ENCODE data around the gene TCN1. TPM values are rescaled to one million over a fixed set of nuclear protein-coding genes. Genes with fewer than 3 reads are reported as not detected.

The TCN1 gene
- total and polyA plus RNA-seq, 9 of the 15 experiments (the other 6 are each of a cell fraction or from before 2014, with no cell fraction given): 0.63 to 25.9 (median 8.0) TPM

GRCh38 chr11:59857439-59858434 is 8.6 kb downstream of the TCN1 start (continued):
- TF ChIP-seq TEAD4 (IDR thresholded peaks at IDR 0.05; ENCODE audit: low read length) (peak; percentile 92), TEAD4 (CRISPR knock-in tag; IDR thresholded peaks at IDR 0.05; ENCODE audit: borderline replicate concordance) (no peak), CBX3 (IDR thresholded peaks at IDR 0.05; ENCODE audit: borderline replicate concordance in 1 of 2, low read length in 2 of 2) (peak in 1 of 2 experiments; percentile 71; a peak in 2 of 3 replicates), FUS (optimal IDR thresholded peaks at IDR 0.05; ENCODE audit: low read depth, low read length) (no peak), NCOR1 (IDR thresholded peaks at IDR 0.05) (peak; percentile 71), ZFP36 (IDR thresholded peaks at IDR 0.05; ENCODE audit: low read depth, low read length, partially characterized antibody) (peak; percentile 9), NR2C2 (CRISPR knock-in tag; IDR thresholded peaks at IDR 0.05) (no peak), NR2C2 (tag; IDR thresholded peaks at IDR 0.05) (peak; percentile 43; the same call in 1 of the 2 replicates), CREM (IDR thresholded peaks at IDR 0.05; ENCODE audit: low read depth) (peak; percentile 64), PHF21A (IDR thresholded peaks at IDR 0.05; ENCODE audit: borderline replicate concordance, low read depth) (no peak), FOXM1 (IDR thresholded peaks at IDR 0.05; ENCODE audit: low read depth) (peak; percentile 35; the same call in 1 of the 2 replicates), FOXM1 (CRISPR knock-in tag; IDR thresholded peaks at IDR 0.05; ENCODE audit: low read depth) (no peak), RNF2 (IDR thresholded peaks at IDR 0.05) (peak; percentile 69; the same call in 1 of the 2 replicates), ZNF764 (CRISPR knock-in tag; IDR thresholded peaks at IDR 0.05; ENCODE audit: low read depth) (no peak), ZBTB9 (CRISPR knock-in tag; IDR thresholded peaks at IDR 0.05) (no peak), ZNF253 (CRISPR knock-in tag; conservative IDR thresholded peaks at IDR 0.05) (no peak)
- TF ChIP-seq, protein P1, sequence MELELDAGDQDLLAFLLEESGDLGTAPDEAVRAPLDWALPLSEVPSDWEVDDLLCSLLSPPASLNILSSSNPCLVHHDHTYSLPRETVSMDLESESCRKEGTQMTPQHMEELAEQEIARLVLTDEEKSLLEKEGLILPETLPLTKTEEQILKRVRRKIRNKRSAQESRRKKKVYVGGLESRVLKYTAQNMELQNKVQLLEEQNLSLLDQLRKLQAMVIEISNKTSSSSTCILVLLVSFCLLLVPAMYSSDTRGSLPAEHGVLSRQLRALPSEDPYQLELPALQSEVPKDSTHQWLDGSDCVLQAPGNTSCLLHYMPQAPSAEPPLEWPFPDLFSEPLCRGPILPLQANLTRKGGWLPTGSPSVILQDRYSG (tag; conservative IDR thresholded peaks at IDR 0.05; ENCODE audit: low read depth): no peak
- TF ChIP-seq, protein P2, sequence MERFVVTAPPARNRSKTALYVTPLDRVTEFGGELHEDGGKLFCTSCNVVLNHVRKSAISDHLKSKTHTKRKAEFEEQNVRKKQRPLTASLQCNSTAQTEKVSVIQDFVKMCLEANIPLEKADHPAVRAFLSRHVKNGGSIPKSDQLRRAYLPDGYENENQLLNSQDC (CRISPR knock-in tag; IDR thresholded peaks at IDR 0.05): 0 out of 2 replicates have a peak, but pooled peaks have one; percentile 34
- TF ChIP-seq, protein P3, sequence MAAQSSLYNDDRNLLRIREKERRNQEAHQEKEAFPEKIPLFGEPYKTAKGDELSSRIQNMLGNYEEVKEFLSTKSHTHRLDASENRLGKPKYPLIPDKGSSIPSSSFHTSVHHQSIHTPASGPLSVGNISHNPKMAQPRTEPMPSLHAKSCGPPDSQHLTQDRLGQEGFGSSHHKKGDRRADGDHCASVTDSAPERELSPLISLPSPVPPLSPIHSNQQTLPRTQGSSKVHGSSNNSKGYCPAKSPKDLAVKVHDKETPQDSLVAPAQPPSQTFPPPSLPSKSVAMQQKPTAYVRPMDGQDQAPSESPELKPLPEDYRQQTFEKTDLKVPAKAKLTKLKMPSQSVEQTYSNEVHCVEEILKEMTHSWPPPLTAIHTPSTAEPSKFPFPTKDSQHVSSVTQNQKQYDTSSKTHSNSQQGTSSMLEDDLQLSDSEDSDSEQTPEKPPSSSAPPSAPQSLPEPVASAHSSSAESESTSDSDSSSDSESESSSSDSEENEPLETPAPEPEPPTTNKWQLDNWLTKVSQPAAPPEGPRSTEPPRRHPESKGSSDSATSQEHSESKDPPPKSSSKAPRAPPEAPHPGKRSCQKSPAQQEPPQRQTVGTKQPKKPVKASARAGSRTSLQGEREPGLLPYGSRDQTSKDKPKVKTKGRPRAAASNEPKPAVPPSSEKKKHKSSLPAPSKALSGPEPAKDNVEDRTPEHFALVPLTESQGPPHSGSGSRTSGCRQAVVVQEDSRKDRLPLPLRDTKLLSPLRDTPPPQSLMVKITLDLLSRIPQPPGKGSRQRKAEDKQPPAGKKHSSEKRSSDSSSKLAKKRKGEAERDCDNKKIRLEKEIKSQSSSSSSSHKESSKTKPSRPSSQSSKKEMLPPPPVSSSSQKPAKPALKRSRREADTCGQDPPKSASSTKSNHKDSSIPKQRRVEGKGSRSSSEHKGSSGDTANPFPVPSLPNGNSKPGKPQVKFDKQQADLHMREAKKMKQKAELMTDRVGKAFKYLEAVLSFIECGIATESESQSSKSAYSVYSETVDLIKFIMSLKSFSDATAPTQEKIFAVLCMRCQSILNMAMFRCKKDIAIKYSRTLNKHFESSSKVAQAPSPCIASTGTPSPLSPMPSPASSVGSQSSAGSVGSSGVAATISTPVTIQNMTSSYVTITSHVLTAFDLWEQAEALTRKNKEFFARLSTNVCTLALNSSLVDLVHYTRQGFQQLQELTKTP (IDR thresholded peaks at IDR 0.05; ENCODE audit: low read depth in 1 of 2, partially characterized antibody in 2 of 2): no peak

Data from K562 (cell line).